Measurements from ENCODE around the gene ZCCHC17. TPM values are rescaled to one million over a fixed set of nuclear protein-coding genes. Genes with fewer than 3 reads are reported as not detected.

The ZCCHC17 gene
- total RNA-seq, 1 donor from 2014 or later: 12.2 TPM

GRCh38 chr1:31401241-31401640 is 104.4 kb downstream of the ZCCHC17 start:
- H3K4me3 ChIP-seq: no peak overlapping the region
- no peak for DNase-seq
- no peaks in the 10 kb centered on the region for H3K9me3 ChIP-seq (replicated peaks)
- H3K4me1 ChIP-seq: no peaks in the 10 kb centered on the region
- TF ChIP-seq CTCF (IDR thresholded peaks at IDR 0.05; ENCODE audit: borderline replicate concordance): no peak
- H3K27ac ChIP-seq (replicated peaks): no peak overlapping the region
- no peaks in the 10 kb centered on the region for H3K36me3 ChIP-seq
- H3K27me3 ChIP-seq (ENCODE audit: low read depth): no peaks in the 10 kb centered on the region
- intact Hi-C loops (cut with micrococcal nuclease): no loop called here

GRCh38 chr1:31405578-31406245 is 108.9 kb downstream of the ZCCHC17 start:
- intact Hi-C loops (cut with micrococcal nuclease): no loop called here

GRCh38 chr1:31407029-31407626 is 110.3 kb downstream of the ZCCHC17 start:
- intact Hi-C loops (cut with micrococcal nuclease): no loop called here
- Histone ChIP-seq H3K4me3 (no peak overlapping the region), H3K27ac (replicated peaks) (no peak overlapping the region), H3K36me3 (no peaks in the 10 kb centered on the region), H3K27me3 (ENCODE audit: low read depth) (peaks cover 32% of the 10 kb centered on the region), H3K4me1 (peaks cover under 1% of the 10 kb centered on the region), H3K9me3 (replicated peaks) (no peaks in the 10 kb centered on the region)
- DNase-seq: no peak
- TF ChIP-seq CTCF (IDR thresholded peaks at IDR 0.05; ENCODE audit: borderline replicate concordance): no peak

More at GRCh38 chr1:31405578-31406245, 108.9 kb downstream of the ZCCHC17 start:
- Histone ChIP-seq H3K4me3 (no peak overlapping the region), H3K36me3 (no peaks in the 10 kb centered on the region), H3K27ac (replicated peaks) (no peak overlapping the region), H3K4me1 (no peaks in the 10 kb centered on the region), H3K9me3 (replicated peaks) (no peaks in the 10 kb centered on the region), H3K27me3 (ENCODE audit: low read depth) (peaks cover 20% of the 10 kb centered on the region)
- DNase-seq: no peak
- TF ChIP-seq CTCF (IDR thresholded peaks at IDR 0.05; ENCODE audit: borderline replicate concordance): no peak

GRCh38 chr1:31408788-31409318 is 112.0 kb downstream of the ZCCHC17 start:
- Histone ChIP-seq H3K9me3 (replicated peaks) (no peaks in the 10 kb centered on the region), H3K27ac (replicated peaks) (no peak overlapping the region), H3K36me3 (no peaks in the 10 kb centered on the region), H3K4me1 (peaks cover 16% of the 10 kb centered on the region), H3K4me3 (no peak overlapping the region), H3K27me3 (ENCODE audit: low read depth) (peaks cover 49% of the 10 kb centered on the region)
- no peak for DNase-seq
- intact Hi-C loops (cut with micrococcal nuclease): no loop called here
- TF ChIP-seq CTCF (IDR thresholded peaks at IDR 0.05; ENCODE audit: borderline replicate concordance): no peak

- Histone ChIP-seq H3K4me3 (no peak overlapping the region), H3K27ac (replicated peaks) (no peak overlapping the region), H3K4me1 (peaks cover 19% of the 10 kb centered on the region), H3K9me3 (replicated peaks) (no peaks in the 10 kb centered on the region), H3K27me3 (ENCODE audit: low read depth) (peaks cover 60% of the 10 kb centered on the region), H3K36me3 (no peaks in the 10 kb centered on the region)
- DNase-seq: no peak
- intact Hi-C loops (cut with micrococcal nuclease): no loop called here
- no peak for TF ChIP-seq CTCF (IDR thresholded peaks at IDR 0.05; ENCODE audit: borderline replicate concordance)
Observed at GRCh38 chr1:31409946-31410858, 113.4 kb downstream of the ZCCHC17 start.

All from left ventricle myocardium inferior (tissue), 1 donor.